GM21447 (cell line): Measurements from ENCODE around the gene MAPKAP1.

Experiments
- ATAC-seq: cut with Tn5 transposase; IDR thresholded peaks from one replicate; pipeline ENCODE4 v1.9.1; 2021; ENCODE audit not compliant: unreplicated experiment

Gene MAPKAP1

DNA sequence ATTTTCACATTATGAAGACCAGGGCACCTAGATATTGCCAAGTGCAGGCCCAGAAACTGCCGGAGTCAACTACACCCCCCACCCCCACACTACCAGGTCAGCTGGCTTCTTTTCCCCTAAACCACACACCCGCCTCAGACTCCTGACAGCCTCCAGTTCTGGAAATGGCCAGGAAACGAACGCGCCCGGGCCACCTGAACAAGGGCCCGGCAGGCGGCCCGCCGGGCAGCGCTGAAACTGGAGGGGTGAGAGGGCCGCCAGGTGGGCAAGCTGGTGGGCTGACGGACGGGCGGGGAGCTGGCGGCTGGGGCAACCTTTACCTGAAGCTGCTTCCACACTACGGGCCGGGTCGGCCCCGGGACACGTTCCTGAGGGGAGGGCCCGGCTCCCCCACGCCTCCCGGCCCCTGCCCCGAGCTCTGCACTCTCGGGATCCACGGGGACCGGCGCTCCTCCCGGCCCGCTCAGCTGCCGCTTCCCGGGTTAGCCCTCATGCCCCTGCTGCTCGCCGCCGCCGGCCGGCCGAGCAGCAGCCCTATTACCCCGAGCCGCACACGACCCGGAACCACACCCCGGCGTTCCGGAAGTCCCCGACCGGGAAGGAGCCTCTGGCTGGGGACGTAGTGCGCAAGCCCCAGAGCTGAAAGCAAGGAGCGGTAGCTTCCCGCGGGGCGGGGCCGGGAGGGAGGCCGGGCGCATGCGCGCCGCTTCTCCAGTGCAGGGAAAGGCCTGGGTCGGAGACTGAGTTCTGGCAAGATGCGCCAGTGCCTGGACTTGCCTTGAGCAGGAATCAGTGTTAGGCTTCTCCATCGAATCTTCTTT is at the start of gene MAPKAP1:
TSS of gene MAPKAP1 (minus strand) at position 558 of the 821 bp plus-strand sequence. CDS start 34,634 bp downstream, outside the sequence.
- ATAC-seq: peak; percentile 91

DNA sequence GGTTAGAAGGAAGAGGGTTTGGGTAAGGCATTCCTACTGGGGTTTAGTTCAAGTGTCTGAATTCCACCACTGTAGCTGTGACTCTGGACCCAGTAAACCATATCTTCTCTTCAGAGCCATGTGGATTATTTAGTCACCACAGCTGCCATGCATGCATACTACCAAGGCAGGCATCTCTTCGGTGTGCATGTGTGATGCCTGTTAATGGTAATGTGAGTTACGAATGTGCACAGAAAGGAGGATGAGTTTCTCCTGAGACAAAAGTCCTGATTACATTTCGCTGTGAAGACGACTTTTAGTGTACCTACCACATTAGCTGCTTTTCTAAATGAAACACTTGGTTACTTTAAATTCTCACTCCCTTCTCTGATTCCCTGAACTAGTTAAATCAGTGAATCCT is 49.5 kb upstream of the MAPKAP1 start:
- ATAC-seq: no peak

DNA sequence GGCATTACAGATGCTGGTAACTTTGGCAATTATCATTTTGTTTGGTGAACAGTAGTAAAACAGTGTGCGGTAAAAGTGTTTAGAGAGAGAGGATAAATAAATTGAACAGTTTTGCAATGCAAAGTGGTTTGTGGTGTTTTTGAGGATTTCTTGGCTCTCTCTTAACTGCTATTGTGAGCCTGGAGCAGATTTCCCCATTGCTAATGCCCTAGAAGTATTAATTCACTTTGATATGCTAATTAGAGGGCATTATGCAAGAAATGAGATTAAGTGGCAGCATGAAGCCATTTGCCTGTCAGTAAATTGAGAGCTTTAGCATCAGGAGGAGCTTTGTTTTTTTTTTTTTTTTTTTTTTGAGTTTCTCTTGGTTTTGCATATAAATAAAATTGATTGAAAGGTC is 48.3 kb upstream of the MAPKAP1 start:
- no peak for ATAC-seq

DNA sequence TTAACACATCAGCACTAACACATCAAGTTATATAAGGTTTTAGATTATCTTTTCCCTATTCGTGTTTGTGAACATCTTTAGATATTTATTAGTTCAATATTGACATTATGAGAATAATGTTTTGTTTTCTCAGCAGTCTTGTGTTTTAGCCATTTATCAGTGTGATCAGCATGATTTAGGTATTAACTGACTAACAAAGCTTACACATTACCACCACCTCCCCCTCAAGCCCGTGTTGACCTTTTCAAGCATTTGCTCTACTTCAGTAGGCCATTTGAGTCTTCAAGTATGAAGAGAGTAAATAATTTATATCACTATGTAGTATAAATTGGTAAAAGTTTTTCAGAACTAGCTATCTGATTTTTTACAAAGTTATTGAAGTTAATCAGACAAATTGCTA is 47.1 kb upstream of the MAPKAP1 start:
- ATAC-seq: no peak

DNA sequence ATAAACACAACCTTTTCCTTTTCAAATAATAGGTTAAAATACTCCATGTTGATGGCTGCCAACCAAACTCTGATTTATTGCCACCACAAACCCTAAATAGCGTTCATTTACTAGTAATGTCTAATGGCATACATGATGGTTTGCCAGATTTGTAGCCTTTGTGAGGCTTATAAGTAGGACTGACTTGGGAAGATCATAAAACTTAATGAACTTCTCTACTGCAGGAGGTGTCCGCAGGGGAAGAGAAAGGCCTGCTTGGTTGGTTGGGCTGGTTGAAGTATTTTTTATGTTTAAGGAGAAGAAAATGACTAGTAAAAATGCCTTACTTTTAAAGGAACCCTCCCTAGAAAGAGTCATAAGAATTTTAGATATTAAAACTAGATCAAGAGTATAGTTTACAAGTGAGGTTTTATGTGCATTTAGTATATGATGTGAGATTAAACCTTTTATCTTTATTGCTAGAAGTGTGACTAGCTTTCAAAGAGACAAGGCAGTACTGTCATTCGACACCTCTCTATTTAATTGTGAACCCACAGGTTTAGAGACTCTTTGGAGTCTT is 45.1 kb upstream of the MAPKAP1 start:
- ATAC-seq: no peak

DNA sequence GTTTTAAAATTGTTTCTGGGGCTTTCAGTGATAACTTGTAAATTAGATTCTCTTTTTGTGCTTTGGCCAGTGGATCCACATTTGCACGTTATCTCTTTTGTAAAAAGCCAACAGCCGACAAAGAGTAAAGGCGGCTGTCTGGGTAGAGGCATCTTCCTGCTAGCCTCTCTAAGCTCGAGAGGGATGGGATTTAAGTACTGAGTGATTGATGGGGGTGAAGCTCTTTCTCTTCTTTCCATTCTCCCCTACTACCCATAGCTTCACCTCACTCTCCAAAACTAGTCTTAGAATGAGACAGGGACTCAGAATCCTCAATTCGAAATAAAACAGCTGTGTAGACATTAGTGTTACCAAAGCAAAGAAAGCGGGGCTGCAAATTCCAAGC is 43.6 kb upstream of the MAPKAP1 start:
- ATAC-seq: no peak

DNA sequence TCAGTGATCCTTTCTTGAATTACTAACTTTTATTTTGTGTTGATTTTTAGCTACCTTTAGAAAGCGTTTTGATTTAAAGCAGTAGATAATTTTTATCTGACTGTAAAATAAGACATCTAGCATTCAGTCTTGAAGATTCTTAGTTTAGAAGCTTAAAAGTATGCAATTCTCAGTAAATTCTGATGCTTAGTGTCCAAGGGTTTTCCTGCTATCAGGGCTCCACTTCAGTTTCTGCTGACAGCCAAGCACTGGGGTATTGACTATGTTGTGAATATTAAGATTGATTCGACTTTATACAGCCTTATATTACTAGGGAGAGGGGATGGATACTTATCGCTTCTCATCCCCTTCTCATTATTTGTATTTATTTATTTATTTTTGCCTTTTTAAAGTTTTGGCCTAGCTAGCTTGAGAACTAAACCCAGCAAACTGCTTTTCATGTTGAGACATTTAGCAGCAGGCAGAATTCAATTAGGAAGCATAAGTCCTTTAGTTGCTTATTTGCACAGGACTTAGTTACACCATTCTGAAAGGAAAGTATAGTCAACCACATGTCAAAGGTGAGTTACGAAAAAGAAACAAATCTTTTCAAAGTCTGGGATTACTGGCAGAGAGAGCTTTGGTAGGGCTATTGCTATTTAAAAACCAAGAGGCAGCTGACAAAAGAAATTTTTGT is 43.1 kb upstream of the MAPKAP1 start:
- ATAC-seq: no peak

DNA sequence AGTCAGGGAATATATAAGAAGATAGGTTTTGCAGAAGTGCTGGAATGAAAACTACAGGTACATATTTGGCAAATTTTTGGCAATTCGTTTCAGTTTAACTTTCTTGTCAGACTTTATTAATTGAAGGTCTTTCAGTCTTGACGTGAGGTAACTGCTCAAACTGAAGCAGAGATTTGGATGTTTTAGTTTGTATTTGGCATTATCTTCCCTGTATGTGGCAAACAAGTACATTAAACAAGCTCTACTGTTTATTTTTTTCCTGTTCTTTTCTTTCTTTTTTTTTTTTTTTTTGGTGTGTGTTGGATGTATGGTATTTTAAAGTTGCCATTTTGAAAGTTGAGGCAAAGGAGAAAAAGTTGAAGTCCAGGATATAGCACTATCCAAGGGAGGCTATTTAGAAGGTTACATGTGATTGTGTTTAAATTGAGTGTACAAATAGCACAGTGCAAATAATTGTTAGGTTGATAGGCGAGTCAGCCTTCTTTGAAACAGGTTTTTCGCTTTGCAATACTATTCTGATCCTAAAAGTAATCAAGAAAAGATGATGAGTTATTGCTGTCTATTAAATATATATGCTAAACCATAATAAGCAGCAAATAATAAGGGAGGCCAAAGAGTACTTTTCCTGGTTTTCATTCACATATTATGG is 42.4 kb upstream of the MAPKAP1 start:
- no peak for ATAC-seq

DNA sequence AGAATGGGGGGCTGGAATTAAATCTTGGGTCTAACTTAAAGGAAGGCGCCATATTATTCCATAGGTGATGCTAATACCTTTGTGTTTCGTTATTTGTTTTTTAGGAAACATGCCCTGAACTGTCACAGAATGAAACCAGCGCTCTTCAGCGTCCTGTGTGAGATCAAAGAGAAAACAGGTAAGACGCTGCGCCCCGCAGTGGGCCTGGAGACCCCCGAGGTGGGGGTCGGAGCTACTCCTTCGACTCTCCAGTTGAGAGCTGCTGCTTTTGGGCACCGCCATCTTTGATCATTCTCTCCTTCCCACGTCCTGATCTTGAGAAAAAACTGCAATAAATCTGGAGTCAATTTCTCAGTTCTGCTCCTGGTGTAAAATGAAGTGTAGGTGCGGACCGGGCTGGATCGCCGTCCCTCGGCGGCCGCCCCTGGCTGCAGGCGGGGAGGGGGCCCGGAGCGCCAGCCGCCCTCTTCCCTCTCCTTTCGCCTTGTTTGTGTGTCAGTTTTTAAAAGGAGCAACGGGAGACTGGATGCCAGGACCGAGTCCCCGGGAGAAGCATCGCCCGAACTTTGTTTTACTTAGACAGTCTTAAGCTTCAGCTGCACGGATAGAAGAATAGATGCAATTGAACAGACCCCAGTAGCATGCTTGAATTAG is 41.6 kb upstream of the MAPKAP1 start:
- no peak for ATAC-seq

DNA sequence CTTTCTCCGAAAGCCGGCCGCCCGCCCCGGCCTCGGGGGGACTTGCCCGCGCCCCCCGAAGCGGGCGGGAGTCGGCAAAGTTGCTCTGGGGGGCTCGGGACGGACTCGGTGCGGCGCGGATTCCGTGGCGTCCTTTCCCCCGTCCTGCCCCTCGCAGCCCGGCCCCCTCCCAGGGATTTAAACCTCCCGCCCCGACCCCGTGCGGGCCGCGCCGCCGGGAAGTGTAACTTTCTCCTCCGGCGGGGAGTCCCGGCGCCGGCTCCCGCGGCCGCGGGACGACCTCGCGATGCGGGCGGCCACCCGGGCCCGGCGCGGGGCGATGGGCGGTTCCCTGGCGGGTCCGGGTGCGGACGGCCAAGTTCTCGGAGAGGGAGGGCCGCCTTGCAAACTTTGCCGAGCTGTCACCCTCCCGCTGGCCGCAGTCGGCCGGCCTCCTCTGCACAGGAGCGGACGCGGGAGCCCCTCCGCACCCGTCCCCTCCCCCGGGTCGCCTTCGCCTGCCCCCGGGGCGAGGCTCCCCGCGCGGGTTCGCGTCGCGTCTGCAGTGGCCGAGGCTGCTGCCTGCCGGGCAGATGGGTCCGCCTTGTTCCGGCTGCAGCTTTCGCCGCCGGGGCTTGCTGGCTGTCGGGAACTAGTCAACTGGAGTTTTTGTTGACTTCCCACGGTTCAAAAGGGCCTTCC is 40.9 kb upstream of the MAPKAP1 start:
- no peak for ATAC-seq

DNA sequence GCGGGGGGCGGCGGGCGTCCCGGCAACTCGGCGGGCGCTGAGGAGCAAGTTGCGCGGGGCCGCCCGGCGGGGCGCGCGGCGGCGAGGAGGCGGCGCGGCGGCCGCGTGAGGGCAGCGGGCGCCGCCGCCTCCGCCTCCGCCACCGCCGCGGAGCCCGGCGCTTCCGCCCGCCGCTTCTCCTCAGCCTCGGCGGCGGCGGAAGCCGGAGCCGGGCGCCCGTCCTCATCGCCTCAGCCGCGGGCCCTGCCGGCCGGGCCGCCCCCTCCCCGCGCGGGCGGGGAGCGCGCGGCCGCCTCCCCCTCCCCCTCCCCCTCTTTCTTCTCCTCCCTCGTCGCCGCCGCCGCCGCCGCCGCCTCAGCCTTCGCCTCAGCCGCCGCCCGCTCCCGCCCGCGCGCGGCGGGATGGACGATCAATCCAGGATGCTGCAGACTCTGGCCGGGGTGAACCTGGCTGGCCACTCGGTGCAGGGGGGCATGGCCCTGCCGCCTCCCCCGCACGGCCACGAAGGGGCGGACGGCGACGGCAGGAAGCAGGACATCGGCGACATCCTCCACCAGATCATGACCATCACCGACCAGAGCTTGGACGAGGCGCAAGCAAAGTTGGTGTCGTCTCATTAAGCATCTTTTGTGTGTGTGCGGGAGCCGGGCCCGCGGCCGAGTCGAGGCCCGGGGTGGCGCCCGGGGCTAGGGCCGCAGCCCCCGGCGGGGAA is 40.2 kb upstream of the MAPKAP1 start, which contains the start of gene PBX3:
TSS of gene PBX3 (plus strand) at position 321 of the 712 bp plus-strand sequence.
- peak; percentile 20 for ATAC-seq

DNA sequence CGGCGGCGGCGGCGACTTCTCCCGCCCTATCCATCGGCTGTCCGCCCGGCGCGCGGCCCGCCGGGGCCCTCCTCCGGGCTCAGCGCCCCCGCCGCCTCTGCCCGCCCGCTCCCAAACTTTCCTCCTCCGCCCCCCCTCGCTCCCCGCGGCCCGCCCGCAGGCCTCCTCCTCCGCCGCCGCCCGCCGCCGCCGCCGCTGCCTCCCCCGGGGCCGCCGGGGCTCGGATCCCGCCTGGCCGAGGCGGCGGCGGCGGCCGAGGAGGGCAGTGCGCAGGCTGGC is 39.7 kb upstream of the MAPKAP1 start:
- ATAC-seq: no peak

DNA sequence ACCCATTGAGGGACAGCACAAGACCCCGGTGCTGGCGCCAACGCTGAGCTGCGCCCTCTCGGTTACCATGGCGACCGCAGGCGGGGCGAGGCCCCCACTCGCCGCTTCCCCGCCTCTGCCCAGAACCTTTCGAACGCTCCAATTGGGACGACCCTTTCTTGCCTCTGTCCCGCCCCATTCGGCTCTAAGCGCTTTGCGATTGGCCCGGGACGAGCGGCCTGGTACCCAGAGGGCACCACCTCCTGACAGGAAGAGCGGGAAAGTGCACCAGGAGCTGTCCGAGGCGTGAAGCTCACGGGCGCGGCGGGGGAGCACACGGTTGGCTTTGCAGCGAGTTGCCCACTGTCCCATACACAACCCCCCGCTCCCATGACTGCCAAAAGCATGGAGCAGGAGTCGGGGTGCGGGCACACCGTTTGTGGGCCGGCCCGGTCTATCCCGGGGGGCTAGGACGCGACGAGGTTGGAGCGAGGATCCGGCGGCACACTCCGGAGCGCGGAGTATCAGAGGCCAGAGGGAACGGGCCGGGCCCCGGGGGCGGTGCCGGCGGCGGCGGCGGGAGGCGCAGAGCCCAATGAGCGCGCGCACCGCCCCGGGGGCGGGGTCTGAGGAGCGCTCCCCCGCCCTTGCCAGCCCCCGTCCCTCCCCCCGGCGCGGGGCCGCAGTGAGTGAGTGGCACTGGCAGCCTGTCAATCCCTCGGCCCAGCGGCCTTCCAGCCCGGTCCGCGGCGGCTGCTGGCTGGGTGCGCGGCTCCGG is 39.2 kb upstream of the MAPKAP1 start:
- ATAC-seq: peak; percentile 72

DNA sequence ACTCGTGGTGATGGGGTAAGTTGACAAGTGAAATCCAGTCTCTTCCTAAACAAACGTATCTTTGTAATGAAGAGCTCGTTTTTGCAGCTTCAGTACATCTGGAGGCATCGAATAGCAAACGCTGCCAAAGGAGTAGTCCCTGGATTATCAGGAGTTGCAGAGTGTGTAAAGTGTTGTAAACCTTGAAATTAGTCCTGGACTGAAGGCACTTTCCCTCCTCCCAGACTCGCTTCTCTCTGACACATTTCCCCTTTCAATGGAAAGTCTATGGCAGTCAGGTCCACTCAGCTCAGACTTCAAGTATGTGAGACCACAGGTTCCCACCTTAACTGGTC is 38.6 kb upstream of the MAPKAP1 start:
- ATAC-seq: no peak

DNA sequence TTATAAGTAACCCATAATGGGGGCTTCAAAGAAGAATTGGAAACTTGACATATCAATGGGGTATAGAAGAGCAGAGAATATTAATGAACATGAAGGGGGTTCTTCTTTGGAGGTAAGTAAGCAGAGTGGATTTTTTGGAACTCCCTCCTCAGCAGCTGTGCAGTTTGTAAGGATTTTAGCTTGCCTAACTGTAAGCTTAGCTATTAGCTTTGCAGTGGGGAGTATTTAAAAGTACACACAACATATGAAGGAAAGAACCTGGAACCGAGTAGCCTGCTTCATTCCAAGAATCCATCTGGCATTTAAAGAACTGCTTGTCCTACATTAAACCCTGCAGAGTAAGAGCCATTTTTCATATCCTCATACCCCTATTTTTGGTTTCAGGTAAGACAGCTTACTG is 38.0 kb upstream of the MAPKAP1 start:
- no peak for ATAC-seq

DNA sequence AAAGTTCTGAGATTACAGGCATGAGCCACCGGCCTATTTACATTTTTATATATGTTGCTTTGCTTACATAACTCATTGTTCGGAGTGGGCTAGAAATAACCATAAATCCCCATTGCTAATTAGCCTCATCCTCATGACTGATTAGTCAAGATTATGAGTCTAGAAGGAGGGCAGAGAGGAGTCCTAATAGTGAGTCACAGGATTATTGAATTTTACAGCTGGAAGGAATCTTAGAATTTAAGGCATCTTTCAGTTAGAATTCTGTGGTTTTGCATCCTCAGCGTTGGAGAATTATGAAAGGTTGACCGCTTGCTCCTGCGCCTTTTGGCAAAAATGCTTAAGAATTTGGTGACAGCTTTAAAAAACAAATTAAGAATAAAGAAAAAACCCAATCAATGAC is 37.6 kb upstream of the MAPKAP1 start:
- no peak for ATAC-seq

DNA sequence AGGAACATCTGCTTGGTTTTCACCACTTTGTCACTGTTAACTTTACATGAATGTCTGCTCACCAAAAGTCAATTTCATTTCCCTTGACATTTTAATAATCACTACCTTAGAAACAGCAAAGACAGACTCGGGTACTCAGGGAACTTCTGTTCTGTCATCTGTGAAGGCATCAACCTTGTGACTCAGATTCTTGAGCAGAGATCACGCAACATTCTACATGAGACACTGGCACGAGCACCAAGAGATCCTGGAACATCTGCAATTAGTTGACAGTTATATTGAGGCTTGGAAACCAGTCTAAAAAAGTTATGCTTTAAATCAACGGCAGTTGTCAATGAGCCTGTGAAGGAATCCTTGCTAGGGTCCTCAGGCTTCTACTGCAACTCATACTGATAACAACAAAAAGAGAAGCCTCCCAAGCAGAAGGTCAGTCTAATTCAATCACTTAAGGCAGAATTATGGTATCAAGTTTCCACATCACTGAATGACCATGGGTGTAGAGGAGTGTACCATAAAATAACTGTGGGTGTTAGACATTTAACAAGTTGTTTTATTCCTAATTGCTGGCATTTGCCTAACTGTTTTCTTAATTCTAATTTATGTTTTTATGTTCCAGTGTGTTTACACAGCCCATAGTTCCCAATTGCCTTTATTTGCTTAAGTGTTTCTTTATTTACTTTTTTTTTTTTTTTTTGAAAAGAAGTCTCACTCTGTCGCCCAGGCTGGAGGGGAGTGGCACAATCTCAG is 36.8 kb upstream of the MAPKAP1 start:
- ATAC-seq: no peak

DNA sequence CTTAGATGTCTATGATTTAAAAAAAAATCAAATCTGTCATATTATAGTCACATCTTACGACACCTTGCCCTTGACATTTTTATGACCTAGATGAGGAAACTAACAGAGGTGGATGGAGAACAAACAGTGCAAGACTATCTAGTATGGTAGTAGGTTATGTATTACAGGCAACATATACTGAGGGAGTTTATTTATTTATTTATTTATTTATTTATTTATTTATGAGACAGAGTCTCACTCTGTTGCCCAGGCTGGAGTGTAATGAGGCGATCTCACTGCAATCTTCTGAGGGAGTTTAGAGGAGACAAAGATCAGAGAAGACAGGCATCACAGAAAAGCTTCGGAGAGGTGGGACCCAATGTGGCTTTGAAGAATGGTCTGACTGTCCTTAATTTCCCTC is 35.6 kb upstream of the MAPKAP1 start:
- ATAC-seq: no peak

DNA sequence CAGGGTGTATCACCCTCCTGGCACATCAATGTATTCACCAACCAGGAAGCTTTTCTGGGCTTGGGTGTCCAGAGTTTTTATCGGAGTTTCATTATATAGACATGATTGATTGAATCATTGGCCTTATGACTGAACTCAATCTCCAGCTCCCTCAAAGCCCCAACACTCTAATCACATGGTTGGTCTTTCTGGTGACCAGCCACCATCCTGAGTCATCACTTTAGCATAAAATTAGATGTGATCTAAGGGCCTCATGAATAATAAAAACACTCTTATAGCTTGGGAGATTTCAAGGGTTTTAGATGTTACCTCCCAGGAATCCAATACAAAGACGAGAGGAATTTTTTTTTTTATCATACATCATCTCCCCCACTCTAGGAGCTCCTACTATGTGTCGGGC is 32.4 kb upstream of the MAPKAP1 start:
- ATAC-seq: no peak
